Hepatocyte (in vitro differentiated cells): ENCODE data around the gene PVALEF. TPM values are rescaled to one million over a fixed set of nuclear protein-coding genes. Genes with fewer than 3 reads are reported as not detected.

Experiments used
- DNase-seq: peaks from one replicate; pipeline ENCODE4 v3.0.0-alpha.2; 2016; ENCODE audit warnings: low spot score
- H2AFZ ChIP-seq: fragments of 200-600 bp; sonication (generic); 2 replicates; pipeline ENCODE4 v1.6.0; 2016; ENCODE audit warnings: antibody characterized with exemption, mild to moderate bottlenecking
- H3K27ac ChIP-seq: fragments of 200-600 bp; sonication (generic); 2 replicates; pipeline ENCODE4 v1.5.1; 2016; ENCODE audit warnings: mild to moderate bottlenecking
- H3K27me3 ChIP-seq: fragments of 200-600 bp; sonication (generic); 2 replicates; pipeline ENCODE4 v1.6.1; 2016
- H3K36me3 ChIP-seq: fragments of 200-600 bp; sonication (generic); replicated peaks from 2 replicates; pipeline ENCODE4 v1.5.1; 2016; ENCODE audit warnings: low read depth; ENCODE audit not compliant: insufficient read depth
- H3K4me1 ChIP-seq: fragments of 200-600 bp; sonication (generic); 2 replicates; pipeline ENCODE4 v1.5.1; 2016; ENCODE audit warnings: mild to moderate bottlenecking, moderate library complexity; ENCODE audit not compliant: insufficient read depth
- H3K4me2 ChIP-seq: fragments of 200-600 bp; sonication (generic); 2 replicates; pipeline ENCODE4 v1.6.0; 2016
- H3K4me3 ChIP-seq: fragments of 200-600 bp; sonication (generic); 2 replicates; pipeline ENCODE4 v1.5.1; 2016; ENCODE audit warnings: mild to moderate bottlenecking
- H3K79me2 ChIP-seq: fragments of 200-600 bp; sonication (generic); 2 replicates; pipeline ENCODE4 v1.6.0; 2017; ENCODE audit warnings: mild to moderate bottlenecking
- H3K9me2 ChIP-seq: fragments of 200-600 bp; sonication (generic); replicated peaks from 2 replicates; pipeline ENCODE4 v1.6.0; 2017; ENCODE audit warnings: mild to moderate bottlenecking; ENCODE audit not compliant: insufficient read depth
- H3K9me3 ChIP-seq: fragments of 200-600 bp; sonication (generic); 2 replicates; pipeline ENCODE4 v1.5.1; 2016; ENCODE audit warnings: low read depth, mild to moderate bottlenecking
- H4K20me1 ChIP-seq: fragments of 200-600 bp; sonication (generic); 2 replicates; pipeline ENCODE4 v1.6.0; 2016; ENCODE audit warnings: mild to moderate bottlenecking; ENCODE audit not compliant: insufficient read depth, poor library complexity, severe bottlenecking
- EZH2 ChIP-seq: fragments of 200-600 bp; sonication (generic); IDR thresholded peaks from 2 replicates; pipeline ENCODE4 v1.6.1; 2016; ENCODE audit warnings: antibody characterized with exemption, mild to moderate bottlenecking, borderline replicate concordance
- EZH2phosphoT487 ChIP-seq: fragments of 200-600 bp; sonication (generic); IDR thresholded peaks from one replicate; pipeline ENCODE4 v1.6.1; 2018; ENCODE audit warnings: antibody characterized with exemption, mild to moderate bottlenecking, low read depth, moderate library complexity; ENCODE audit not compliant: unreplicated experiment, severe bottlenecking
- WGBS: methylation state at CpG from one replicate; pipeline ENCODE4 v1.1.6; 2016; ENCODE audit warnings: low lambda C conversion rate; ENCODE audit errors: missing lambda C conversion rate; 5-methylcytosine and 5-hydroxymethylcytosine counted together
- polyA plus RNA-seq: library from polyadenylated mRNA; unstranded; fragments of >200 nt; fragmentation: Nextera tagmentation; extraction: Ambion mirVana; gene quantifications from 2 replicates; pipeline ENCODE4 v1.2.1, GENCODE V29; 2016
- total RNA-seq: library from RNA; depleted of rRNA; stranded (reverse); fragments of >200 nt; gene quantifications from 2 replicates; pipeline ENCODE4 v1.2.3, GENCODE V29; 2014
- TF ChIP-seq, protein P1 (sequence below): fragments of 200-600 bp; sonication (generic); IDR thresholded peaks from 2 replicates; pipeline ENCODE4 v1.5.1; 2016; ENCODE audit warnings: antibody characterized with exemption, mild to moderate bottlenecking; ENCODE audit not compliant: poor library complexity

PVALEF gene
- total and polyA plus RNA-seq, 2 experiments from 2014 or later, result 0.15 TPM; not detected in 1

DNA sequence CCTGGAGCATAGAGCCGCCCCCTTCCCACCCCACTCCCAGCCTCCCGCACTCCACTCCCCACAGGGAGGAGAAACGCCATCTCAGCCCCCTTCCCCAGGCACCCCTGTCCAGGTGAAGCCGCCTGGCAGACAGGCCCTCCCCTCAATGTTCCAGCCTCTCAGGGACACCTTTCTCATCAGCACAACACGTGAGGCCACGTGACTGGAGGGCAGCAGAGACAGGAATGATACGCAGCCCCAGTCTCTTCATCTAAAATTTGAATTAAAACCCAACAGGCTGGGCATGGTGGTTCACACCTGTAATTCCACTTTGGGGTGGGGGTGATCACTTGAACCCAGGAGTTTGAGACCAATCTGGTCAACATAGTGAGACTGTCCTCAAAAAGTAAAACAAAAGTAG, 20.9 kb downstream of the PVALEF start:
- H3K36me3 ChIP-seq, result no peaks in the 10 kb centered on the region
- H3K79me2 ChIP-seq, result no peaks in the 10 kb centered on the region
- no peaks in the 10 kb centered on the region for H4K20me1 ChIP-seq
- H3K9me2 ChIP-seq, result no peaks in the 10 kb centered on the region
- no peaks in the 10 kb centered on the region for H3K4me1 ChIP-seq
- no peak overlapping the region for H3K4me2 ChIP-seq
- WGBS, result 94% methylated on average over 5 of the region's 7 CpGs
- no peak overlapping the region for H2AFZ ChIP-seq
- H3K4me3 ChIP-seq, result no peak overlapping the region
- TF ChIP-seq EZH2 (no peak), EZH2phosphoT487 (no peak)
- TF ChIP-seq, protein P1, sequence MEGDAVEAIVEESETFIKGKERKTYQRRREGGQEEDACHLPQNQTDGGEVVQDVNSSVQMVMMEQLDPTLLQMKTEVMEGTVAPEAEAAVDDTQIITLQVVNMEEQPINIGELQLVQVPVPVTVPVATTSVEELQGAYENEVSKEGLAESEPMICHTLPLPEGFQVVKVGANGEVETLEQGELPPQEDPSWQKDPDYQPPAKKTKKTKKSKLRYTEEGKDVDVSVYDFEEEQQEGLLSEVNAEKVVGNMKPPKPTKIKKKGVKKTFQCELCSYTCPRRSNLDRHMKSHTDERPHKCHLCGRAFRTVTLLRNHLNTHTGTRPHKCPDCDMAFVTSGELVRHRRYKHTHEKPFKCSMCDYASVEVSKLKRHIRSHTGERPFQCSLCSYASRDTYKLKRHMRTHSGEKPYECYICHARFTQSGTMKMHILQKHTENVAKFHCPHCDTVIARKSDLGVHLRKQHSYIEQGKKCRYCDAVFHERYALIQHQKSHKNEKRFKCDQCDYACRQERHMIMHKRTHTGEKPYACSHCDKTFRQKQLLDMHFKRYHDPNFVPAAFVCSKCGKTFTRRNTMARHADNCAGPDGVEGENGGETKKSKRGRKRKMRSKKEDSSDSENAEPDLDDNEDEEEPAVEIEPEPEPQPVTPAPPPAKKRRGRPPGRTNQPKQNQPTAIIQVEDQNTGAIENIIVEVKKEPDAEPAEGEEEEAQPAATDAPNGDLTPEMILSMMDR, result no peak
- H3K9me3 ChIP-seq, result no peaks in the 10 kb centered on the region
- no peak overlapping the region for H3K27ac ChIP-seq
- DNase-seq, result no peak
- no peaks in the 10 kb centered on the region for H3K27me3 ChIP-seq

DNA sequence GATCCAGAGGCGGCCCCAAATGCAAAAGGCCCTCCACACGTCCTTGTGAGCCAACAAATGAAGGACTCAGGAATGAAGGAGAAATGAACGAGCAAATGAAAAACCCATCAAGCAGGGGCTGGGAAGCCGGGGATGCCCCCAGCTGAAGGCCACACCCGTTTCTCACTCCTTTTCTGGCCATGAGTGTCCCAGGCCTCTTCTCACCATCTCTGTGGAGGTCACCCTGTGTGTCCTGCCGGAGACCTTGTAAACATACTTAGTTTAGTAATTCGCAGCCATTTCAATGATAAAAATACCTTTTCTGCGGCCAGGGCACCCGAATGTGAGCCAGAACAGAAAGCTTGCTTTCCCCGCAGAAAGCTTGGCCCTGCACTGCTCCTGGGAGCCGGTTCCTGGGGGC, 21.8 kb downstream of the PVALEF start:
- Histone ChIP-seq H3K4me2 (no peak overlapping the region), H4K20me1 (no peaks in the 10 kb centered on the region), H3K4me1 (no peaks in the 10 kb centered on the region), H3K9me3 (no peaks in the 10 kb centered on the region), H2AFZ (no peak overlapping the region), H3K27me3 (no peaks in the 10 kb centered on the region), H3K79me2 (no peaks in the 10 kb centered on the region), H3K36me3 (no peaks in the 10 kb centered on the region), H3K27ac (no peak overlapping the region), H3K9me2 (no peaks in the 10 kb centered on the region), H3K4me3 (no peak overlapping the region)
- TF ChIP-seq, protein P1, result no peak
- TF ChIP-seq EZH2phosphoT487 (no peak), EZH2 (no peak)
- DNase-seq, result no peak
- WGBS, result 99% methylated on average over 11 of the region's 11 CpGs

DNA sequence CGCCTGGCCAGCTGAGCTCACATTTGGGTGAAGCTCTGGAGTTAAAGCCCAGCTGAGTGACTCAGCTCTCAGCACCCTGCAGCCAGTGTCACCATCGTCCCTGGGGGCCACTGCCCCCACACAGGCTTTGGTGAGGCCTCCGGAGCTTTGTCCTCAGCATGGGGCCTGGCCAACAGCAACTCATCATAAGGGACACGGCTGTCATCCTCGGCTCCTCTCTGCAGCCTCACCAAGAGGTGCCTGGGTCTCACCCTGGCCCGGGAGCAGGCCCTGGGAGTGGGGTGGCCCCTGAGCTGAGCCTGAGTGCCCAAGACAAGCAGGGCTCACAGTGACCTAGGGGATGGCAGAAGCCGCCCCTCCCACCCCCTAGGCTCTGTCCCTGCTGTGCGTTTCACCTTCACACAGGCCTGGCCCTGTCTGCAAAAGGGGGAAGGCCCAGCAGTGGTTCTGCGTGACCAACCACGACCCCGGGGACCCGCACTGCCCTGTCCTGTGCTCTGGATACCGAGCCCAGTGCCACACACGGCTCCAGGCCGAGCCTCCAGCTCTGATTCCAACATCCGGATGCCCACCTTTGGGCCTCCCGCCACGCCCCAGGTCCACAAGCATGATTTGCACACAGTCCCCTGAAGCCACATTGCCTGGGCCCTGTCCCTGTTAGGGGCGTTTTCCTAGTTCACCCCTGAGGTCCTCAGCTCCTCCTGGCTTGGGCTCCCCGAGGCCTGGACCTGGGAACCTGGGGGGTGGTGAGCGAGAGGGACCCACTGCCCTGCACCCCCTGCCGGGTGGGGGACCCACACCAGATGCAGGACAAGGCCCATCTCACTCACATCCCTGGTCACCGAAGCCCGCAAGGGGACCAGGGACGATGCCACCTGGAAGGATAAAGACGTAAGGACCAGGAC, 22.5 kb downstream of the PVALEF start:
- WGBS, result 95% methylated on average over 26 of the region's 26 CpGs
- no peaks in the 10 kb centered on the region for H3K4me1 ChIP-seq
- no peak for DNase-seq
- H2AFZ ChIP-seq, result no peak overlapping the region
- no peaks in the 10 kb centered on the region for H4K20me1 ChIP-seq
- H3K36me3 ChIP-seq, result no peaks in the 10 kb centered on the region
- no peak overlapping the region for H3K4me2 ChIP-seq
- H3K27ac ChIP-seq, result no peak overlapping the region
- H3K9me2 ChIP-seq, result no peaks in the 10 kb centered on the region
- H3K9me3 ChIP-seq, result no peaks in the 10 kb centered on the region
- no peaks in the 10 kb centered on the region for H3K79me2 ChIP-seq
- H3K27me3 ChIP-seq, result no peaks in the 10 kb centered on the region
- TF ChIP-seq EZH2, result no peak
- TF ChIP-seq, protein P1, result no peak
- TF ChIP-seq EZH2phosphoT487, result no peak
- no peak overlapping the region for H3K4me3 ChIP-seq
